Renal pelvis (tissue), 4 donors: ENCODE data around the gene PRELID2. TPM values are rescaled to one million over a fixed set of nuclear protein-coding genes. Genes with fewer than 3 reads are reported as not detected.
"Not testable (repeated sequence)": the region's sequence is repeated elsewhere in the genome, so short reads cannot be mapped to it uniquely, and the experiment has no call there.

Experiments
- DNase-seq: peaks from one replicate; pipeline ENCODE4 v3.0.0-alpha.2; 2013
- polyA plus RNA-seq, 3 donors: library from polyadenylated mRNA; unstranded; fragments of 120-200 nt; gene quantifications; one replicate each; pipeline ENCODE4 v1.2.1, GENCODE V29; 2013; ENCODE audit not compliant: insufficient read length in 3 of 3

The PRELID2 gene
- polyA plus RNA-seq, 3 donors = 6.7 to 7.8 (median 7.4) TPM

DNA sequence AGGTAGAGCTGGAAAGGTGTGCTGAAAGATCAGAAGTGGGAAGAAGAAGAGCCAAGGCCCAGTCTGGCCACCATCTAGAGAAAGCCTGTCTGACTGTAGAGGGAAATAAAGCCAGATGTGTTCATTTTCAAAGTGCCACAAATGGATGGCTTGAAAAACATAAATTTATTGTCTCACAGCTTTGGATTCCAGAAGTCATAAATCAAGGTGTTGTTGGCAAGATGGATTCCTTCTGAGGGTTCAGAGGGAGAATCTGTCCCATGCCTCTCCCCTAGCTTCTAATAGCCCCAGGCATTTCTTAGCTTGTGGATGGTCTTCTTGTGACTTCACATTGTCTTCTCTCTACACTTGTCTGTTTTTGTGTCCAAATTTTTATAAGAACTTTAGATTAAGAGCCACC lies 6.2 kb upstream of the PRELID2 start:
- DNase-seq = no peak

DNA sequence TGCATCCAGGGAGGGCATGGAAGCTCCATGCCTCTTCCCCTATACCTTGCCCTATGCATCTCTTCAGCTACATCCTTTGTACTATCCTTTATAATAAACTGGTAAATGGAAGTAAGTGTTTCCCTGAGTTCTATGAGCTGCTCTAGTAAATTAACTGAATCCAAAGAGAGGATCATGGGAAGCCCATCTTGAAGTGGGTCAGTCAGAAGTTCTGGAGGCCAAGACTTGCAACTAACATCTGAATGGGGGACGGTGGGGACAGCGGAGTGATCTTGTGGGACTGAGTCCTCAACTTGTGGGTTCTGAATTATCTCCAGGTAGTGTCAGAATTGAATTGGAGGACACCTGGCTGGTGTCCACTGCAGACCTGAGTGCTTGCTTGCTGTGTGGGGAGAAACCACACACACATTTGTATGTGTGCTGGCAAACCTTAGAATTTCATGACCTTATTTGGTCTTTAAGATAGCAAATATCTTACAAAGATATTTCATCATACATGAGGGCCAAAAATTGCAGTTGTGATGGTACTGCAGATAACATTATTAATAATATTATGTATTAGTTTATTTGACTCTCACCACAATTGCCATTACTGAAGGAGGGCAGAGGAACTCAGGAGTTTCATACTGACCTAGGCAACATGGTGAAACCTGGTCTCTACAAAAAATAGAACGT lies 5.5 kb upstream of the PRELID2 start:
- DNase-seq = no peak

GRCh38 chr5:145838276-145838675 lies 3.1 kb upstream of the PRELID2 start:
- DNase-seq = no peak

GRCh38 chr5:145836241-145836640 lies 1.1 kb upstream of the PRELID2 start:
- not testable (repeated sequence) for DNase-seq

DNA sequence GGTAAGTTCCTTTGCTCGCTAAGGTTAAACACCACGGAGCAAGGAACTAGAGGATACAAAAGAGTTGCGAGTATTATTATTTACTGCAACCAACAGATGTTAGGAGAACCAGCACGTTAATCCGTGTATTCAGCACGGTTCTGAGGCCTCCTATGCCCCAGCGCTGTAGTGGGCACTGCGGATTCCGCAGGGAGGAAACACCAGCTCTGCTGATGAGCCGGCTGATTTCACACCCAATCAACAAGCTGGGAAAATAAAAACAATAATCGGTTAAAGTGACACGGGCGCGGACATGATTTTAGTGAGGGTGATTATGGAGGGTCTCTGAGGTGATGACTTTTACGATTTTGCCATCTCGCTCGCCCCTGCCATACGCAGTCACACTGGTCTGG lies 702 bp upstream of the PRELID2 start:
- DNase-seq = no peak

- DNase-seq = no peak
Measured at GRCh38 chr5:145834554-145834916, 607 bp downstream of the PRELID2 start.

- no peak for DNase-seq
Measured at GRCh38 chr5:145833631-145834200, 1.4 kb downstream of the PRELID2 start.

- no peak for DNase-seq
Measured at GRCh38 chr5:145830594-145830993, 4.5 kb downstream of the PRELID2 start.

DNA sequence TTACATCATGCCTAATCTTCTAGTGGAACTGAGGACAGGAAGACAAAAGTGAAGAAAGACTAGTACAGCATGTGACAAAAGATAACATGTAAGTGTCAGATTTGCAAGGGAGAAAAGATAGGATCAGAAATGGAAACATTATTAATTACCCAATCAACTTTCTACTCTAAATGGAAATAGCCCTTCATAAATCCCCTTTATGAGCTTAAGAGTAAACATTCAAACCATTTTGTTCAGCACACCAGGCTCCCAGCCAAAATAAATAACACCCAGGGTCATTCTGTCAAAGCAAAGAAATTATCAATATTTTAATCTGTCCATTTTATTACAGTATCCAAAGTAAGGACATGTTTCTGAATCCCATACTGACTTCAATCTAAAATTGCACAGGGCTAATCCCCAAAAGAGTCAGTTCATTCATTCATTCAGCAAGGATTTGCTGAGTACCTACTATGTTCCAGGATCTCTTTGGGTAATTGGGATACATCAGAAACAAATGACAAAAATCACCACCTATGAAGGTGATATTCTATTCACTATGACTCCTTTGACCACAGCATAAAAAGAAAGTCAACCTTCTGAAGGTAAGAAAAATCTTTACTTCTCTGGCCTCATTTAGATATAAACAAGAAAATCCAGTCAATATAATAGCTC lies 5.3 kb downstream of the PRELID2 start:
- DNase-seq = no peak

DNA sequence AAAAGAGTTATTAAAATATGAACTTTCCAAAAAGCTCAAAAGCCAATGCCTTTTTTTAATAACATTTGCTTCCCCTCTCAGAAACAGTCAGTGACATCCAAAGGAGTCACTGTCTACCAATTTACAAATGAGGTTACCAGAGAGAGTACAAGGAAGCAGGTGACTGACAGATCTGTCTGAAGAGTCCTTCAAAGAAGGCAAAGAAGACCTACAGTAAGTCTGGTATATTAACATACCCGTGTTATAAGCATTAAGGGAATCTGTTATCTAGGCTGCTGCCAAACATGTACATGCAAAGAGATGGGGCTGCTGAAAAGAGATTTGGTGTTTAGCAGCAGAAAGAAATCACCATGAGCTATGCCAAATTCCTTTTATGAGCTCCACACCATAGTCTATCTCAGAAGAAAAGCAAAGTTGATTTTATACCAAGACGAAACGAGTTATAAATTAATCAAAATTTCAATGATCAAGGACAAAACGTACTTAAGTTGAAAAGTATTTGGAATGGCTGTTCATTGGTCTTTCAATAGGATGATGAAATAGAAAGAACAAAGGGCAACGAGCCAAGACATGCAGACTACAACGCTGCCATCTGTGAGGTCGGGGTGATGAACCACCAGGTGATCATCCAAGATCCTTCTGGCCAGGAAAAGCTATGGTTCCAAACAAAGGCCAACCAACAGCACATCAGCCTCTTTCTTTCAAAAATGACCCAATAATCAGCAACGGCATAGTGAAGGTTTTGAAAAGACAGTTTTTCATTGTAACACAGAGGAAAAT lies 8.1 kb downstream of the PRELID2 start:
- no peak for DNase-seq

DNA sequence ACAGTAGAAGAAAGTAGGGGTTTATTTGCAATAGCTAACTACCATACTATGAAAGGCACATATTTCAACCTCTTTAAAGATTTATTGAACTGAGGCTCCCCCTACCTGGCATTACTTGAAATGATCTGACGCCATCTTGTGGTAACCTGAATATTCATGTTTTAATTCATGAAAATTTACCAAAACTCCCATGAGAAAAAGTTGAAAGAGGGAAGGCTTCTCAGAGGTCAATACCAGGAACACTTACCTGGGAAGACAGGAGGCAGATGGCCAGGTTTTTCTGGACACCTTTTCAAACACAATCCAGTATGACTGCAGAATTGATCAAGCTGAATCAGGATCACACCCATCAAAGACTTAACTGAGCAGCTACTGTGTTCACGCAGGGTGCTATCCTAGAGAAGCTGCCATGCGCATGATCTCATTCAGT lies 9.4 kb downstream of the PRELID2 start:
- DNase-seq = peak; percentile 51

GRCh38 chr5:145824040-145824439 lies 11.1 kb downstream of the PRELID2 start:
- DNase-seq = no peak

DNA sequence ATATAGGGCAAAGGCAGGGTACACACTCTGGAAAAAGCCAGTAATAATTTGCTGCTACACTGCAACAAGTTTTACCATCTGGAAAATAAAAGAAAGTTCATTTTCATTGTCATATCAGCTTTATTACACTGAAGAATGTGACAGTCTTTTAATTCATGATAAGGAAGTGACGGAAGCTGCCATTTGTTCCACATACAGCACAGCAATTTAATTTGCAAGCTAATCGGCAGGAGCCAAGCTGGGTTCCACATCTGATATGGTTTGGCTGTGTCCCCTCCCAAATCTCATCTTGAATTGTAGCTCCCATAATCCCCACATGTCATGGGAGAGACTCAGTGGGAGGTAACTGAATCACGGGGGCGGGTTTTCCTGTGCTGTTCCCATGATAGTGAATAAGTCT lies 16.5 kb downstream of the PRELID2 start:
- DNase-seq = no peak

DNA sequence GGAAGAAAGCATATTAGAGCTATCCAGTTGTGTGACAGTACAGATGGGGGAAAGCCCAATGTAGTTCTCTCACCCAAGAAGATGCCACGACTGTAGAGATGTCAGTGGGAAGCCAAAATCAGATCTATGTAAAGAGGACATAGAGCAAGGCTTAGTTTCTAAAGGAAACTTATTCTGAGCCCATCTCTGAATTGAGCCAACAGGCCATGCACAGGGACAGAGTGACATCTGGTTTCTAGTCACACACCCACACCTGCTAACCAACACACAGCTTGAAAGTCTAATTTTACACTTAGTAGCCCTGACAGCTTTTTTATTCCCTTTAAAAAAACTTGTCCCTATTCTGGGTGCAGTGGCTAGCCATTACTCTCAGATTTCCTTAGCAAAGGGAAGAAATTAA lies 22.3 kb downstream of the PRELID2 start:
- no peak for DNase-seq

DNA sequence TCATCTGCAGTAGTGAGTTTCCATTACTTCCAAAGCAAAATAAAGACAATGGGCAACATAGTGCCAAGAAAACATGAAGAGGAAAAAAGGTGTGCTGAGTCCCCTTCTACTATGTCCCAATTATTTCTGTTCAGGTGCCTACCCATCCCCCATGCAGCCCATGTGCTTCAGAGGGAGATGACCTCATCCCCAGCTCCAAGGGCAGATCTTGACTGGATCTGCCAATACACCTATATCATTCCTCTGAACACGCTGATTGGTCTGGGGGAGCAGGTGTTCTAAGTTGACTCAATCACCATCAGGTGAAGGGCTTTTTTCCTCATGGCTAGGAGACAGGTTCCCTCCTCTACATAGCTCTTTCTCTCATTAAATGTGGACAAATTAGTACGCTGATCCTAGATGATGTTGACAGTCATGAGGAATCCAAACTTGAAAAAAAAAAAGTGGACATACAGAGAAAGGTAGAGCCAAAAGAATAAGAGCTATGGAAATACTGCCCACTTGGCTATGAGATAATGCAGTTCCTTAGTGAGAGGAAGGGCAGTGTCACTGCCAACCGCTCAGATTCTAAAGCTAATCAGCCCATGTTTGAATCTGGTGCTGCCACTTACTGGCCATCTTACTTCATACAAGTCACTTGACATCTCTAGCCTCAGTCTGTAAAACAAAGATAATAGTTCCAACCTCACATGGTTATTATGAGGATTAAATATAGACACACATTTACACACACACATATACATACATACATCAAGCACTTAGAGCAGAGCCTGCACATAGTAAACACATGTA lies 23.1 kb downstream of the PRELID2 start:
- no peak for DNase-seq

DNA sequence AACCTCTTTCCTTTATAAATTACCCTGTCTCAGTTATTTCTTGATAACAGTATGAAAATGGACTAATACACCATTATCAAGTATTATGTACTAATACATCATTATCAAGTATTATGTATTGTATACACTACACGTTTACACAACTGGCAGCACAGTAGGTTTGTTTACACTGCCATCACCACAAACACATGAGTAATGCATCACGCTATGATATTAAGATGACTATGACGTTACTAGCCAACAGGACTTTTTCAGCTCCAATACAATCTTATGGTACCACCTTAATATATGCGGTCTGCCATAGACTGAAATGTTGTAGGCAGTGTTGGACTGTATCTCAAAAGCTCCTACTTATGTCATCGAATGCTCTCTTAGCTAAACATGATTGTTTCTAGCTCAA lies 28.2 kb downstream of the PRELID2 start:
- DNase-seq = no peak

DNA sequence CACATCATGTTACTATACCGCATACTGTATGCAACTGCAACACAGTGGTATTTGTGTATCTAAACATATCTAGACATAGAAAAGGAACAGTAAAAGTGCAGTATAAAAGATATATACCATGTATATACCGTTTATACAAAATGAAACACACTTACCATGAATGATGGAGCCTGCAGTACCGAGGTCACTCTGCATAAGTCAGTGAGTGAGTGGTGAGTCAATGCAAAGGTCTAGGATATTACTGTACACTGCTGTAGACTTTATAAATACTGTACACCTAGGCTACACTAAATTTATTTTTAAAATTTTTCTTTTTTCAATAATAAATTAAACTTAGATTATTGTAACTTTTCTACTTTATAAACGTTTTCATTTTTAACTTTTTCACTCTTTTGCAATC lies 29.3 kb downstream of the PRELID2 start:
- DNase-seq = no peak

DNA sequence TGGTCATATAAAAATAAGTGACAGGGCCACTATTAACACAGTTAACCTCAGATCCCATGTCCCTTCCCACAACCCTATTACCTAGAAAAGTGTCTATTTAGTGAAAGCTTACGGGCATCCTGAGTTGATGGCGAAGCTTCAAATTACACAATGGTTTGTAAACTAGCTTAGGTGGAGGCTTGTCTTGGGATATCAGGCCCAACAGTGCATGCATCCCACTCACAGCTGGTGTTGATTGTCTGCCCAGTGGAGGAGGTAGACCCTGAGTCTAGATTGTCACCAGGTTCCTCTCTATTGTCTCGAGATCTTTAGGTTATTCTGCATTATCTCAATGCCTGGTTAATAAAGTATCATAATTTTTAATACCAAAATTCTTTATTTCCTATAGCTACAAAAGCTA lies 30.4 kb downstream of the PRELID2 start:
- no peak for DNase-seq

- DNase-seq = peak; percentile 44
Measured at GRCh38 chr5:145803112-145804004, 31.8 kb downstream of the PRELID2 start.

DNA sequence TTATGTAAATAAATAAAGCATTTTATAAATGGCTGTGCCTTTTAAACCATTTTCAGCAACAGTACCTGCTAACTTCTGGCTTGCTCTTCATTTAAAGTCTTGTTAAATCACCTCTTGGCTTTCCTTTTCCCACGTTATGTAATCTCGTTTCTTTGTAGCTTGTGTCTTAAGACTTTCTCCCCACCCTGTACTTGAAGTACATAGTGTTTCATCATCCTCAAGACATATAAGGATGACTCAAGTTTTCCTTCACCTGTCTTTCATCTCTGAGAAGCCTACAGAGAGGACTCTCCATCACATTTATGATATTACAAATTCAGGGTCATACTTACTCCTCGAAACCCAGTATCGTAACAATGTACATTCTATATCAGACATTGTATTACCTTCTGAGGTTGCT lies 33.9 kb downstream of the PRELID2 start:
- DNase-seq = no peak

DNA sequence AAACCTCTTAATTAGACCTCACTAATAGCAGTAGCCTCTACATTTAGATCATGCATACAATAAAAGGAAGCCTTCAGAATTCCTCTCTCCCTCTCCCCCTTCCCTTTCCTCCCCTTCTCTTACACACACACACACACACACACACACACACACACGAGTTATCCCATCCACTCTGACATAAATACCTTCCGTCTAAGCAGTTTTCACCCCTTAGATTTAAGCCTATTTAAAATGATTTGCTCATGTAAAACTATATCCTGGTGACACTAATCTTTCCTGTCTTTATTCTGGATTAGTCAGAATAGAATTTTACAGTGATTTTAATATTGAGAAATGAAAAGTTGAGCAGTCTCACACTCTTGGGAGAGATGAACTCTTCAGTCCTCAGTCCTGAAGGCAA lies 35.0 kb downstream of the PRELID2 start:
- no peak for DNase-seq
